H1 (cell line): Measurements from ENCODE around the gene ADCY2. TPM values are rescaled to one million over a fixed set of nuclear protein-coding genes. Genes with fewer than 3 reads are reported as not detected.
A peak's percentile ranks its signal among the peaks of the same experiment; 100 is the strongest.

Source experiments
- CTCF ChIA-PET: fragments of 300-600 bp; sonication (Branson Sonifier 250); formaldehyde crosslinking; loops from one replicate; lab custom pipeline; 2021; ENCODE audit not compliant: partially characterized antibody; lab: Charles Lee
- POLR2A ChIA-PET: fragments of 300-600 bp; sonication (Branson Sonifier 250); formaldehyde crosslinking; loops from one replicate; lab custom pipeline; 2021; ENCODE audit warnings: inconsistent platforms; ENCODE audit not compliant: partially characterized antibody; lab: Charles Lee
- DNase-seq, 2 experiments: peaks; one replicate each; pipeline versions ENCODE4 v3.0.0 to v3.0.0-alpha.2; 2010 to 2022; ENCODE audit warnings: low spot score in 2 of 2, low read depth in 1 of 2, mixed read lengths in 1 of 2
- FAIRE-seq: peaks from 2 replicates; lab custom pipeline; 2011; peaks lifted over from hg19 to GRCh38; lab: Jason Lieb, UNC
- H2AFZ ChIP-seq: 2 replicates; pipeline ENCODE4 v1.8.1; 2012; ENCODE audit warnings: low read length, inconsistent platforms
- H2AK5ac ChIP-seq: 2 replicates; pipeline ENCODE4 v1.6.1; 2013; ENCODE audit warnings: low read depth, low read length
- H2BK120ac ChIP-seq: replicated peaks from 2 replicates; pipeline ENCODE3; 2013; ENCODE audit warnings: low read depth, low read length, inconsistent platforms
- H2BK12ac ChIP-seq: 2 replicates; pipeline ENCODE4 v1.6.1; 2013; ENCODE audit warnings: low read depth, low read length
- H2BK15ac ChIP-seq: 2 replicates; pipeline ENCODE4 v1.6.1; 2013; ENCODE audit warnings: low read length
- H2BK20ac ChIP-seq: 2 replicates; pipeline ENCODE4 v1.6.1; 2013; ENCODE audit warnings: low read length
- H2BK5ac ChIP-seq: 2 replicates; pipeline ENCODE4 v1.6.1; 2013; ENCODE audit warnings: low read depth, low read length
- H3K14ac ChIP-seq: 2 replicates; pipeline ENCODE4 v1.6.1; 2013; ENCODE audit warnings: inconsistent platforms; ENCODE audit not compliant: insufficient read length
- H3K18ac ChIP-seq: 2 replicates; pipeline ENCODE4 v1.6.1; 2013; ENCODE audit warnings: low read length; ENCODE audit errors: extremely low read depth
- H3K23ac ChIP-seq: 2 replicates; pipeline ENCODE4 v1.6.1; 2013; ENCODE audit warnings: inconsistent platforms; ENCODE audit not compliant: insufficient read length
- H3K23me2 ChIP-seq: 2 replicates; pipeline ENCODE4 v1.6.1; 2013; ENCODE audit warnings: low read depth, low read length
- H3K27ac ChIP-seq: 2 replicates; pipeline ENCODE4 v1.6.1; 2011; ENCODE audit warnings: low read depth, low read length, inconsistent platforms
- H3K27me3 ChIP-seq, 4 experiments: replicated peaks in 1 of 4; 1 replicate in 1 of 4; 2 replicates in 3 of 4; pipeline versions ENCODE4 v1.6.1 to v1.8.1; 2011 to 2013; ENCODE audit warnings: low read length in 3 of 4, mild to moderate bottlenecking in 3 of 4, inconsistent platforms in 2 of 4, mixed read lengths in 2 of 4, moderate library complexity in 1 of 4; ENCODE audit not compliant: control insufficient read depth in 3 of 4, insufficient read depth in 3 of 4; ENCODE audit errors: extremely low read depth in 1 of 4
- H3K36me3 ChIP-seq, 4 experiments: 2 replicates each; pipeline versions ENCODE4 v1.6.1 to v1.8.1; 2011 to 2013; ENCODE audit warnings: mild to moderate bottlenecking in 4 of 4, low read length in 3 of 4, moderate library complexity in 2 of 4, control low read depth in 1 of 4, inconsistent platforms in 1 of 4; ENCODE audit not compliant: insufficient read depth in 4 of 4, control insufficient read depth in 2 of 4
- H3K4ac ChIP-seq: replicated peaks from 2 replicates; pipeline ENCODE3; 2013; ENCODE audit warnings: low read length, low read depth, mixed read lengths, inconsistent platforms; ENCODE audit not compliant: insufficient read length
- H3K4me1 ChIP-seq, 4 experiments: replicated peaks in 1 of 4; 1 replicate in 1 of 4; 2 replicates in 3 of 4; pipeline versions ENCODE4 v1.6.1 to v1.8.1; 2011 to 2013; ENCODE audit warnings: low read length in 3 of 4, inconsistent platforms in 2 of 4, mixed read lengths in 1 of 4; ENCODE audit not compliant: insufficient read depth in 4 of 4, control insufficient read depth in 3 of 4
- H3K4me2 ChIP-seq, 2 experiments: 2 replicates each; pipeline versions ENCODE4 v1.6.1 to v1.8.1; 2011 to 2013; ENCODE audit warnings: low read depth in 2 of 2, low read length in 2 of 2, control low read depth in 1 of 2, inconsistent platforms in 1 of 2, mild to moderate bottlenecking in 1 of 2; ENCODE audit not compliant: insufficient read depth in 1 of 2
- H3K4me3 ChIP-seq, 4 experiments: fragments of 200-600, 300-600 bp in 1 of 4; sonication (generic), shearing (Covaris generic), sonication (Bioruptor Twin) in 1 of 4; 2 replicates each; pipeline versions ENCODE4 v1.5.1 to v1.8.1; 2011 to 2016; ENCODE audit warnings: low read length in 4 of 4, low read depth in 3 of 4, control low read depth in 2 of 4, inconsistent platforms in 2 of 4, mild to moderate bottlenecking in 2 of 4, mixed read lengths in 1 of 4, moderate library complexity in 1 of 4; ENCODE audit not compliant: insufficient read depth in 2 of 4; ENCODE audit errors: extremely low read depth in 1 of 4
- H3K56ac ChIP-seq: replicated peaks from 2 replicates; pipeline ENCODE3; 2013; ENCODE audit warnings: low read depth, mild to moderate bottlenecking, mixed read lengths, low read length, inconsistent platforms; ENCODE audit not compliant: insufficient read length
- H3K79me1 ChIP-seq: 2 replicates; pipeline ENCODE4 v1.6.1; 2013; ENCODE audit warnings: low read depth, low read length, control low read depth
- H3K79me2 ChIP-seq, 2 experiments: 2 replicates each; pipeline versions ENCODE4 v1.6.1 to v1.8.1; 2012 to 2013; ENCODE audit warnings: low read length in 2 of 2, mild to moderate bottlenecking in 2 of 2, inconsistent platforms in 1 of 2; ENCODE audit not compliant: insufficient read depth in 2 of 2, control insufficient read depth in 1 of 2
- H3K9ac ChIP-seq, 4 experiments: replicated peaks in 1 of 4; 1 replicate in 1 of 4; 2 replicates in 3 of 4; pipeline versions ENCODE4 v1.6.1 to v1.8.1; 2011 to 2013; ENCODE audit warnings: low read depth in 3 of 4, low read length in 3 of 4, control low read depth in 2 of 4, mild to moderate bottlenecking in 2 of 4, moderate library complexity in 2 of 4, inconsistent platforms in 1 of 4; ENCODE audit errors: extremely low read depth in 1 of 4
- H3K9me3 ChIP-seq, 2 experiments: 2 replicates each; pipeline versions ENCODE4 v1.6.1 to v1.8.1; 2012 to 2013; ENCODE audit warnings: mild to moderate bottlenecking in 2 of 2, moderate library complexity in 2 of 2, control low read depth in 1 of 2, inconsistent platforms in 1 of 2, low read depth in 1 of 2, low read length in 1 of 2, mixed read lengths in 1 of 2; ENCODE audit not compliant: insufficient read depth in 2 of 2
- H4K20me1 ChIP-seq, 2 experiments: replicated peaks in 1 of 2; 2 replicates each; pipeline versions ENCODE3 to v1.8.1; 2011 to 2013; ENCODE audit warnings: inconsistent platforms in 2 of 2, low read length in 2 of 2, mild to moderate bottlenecking in 1 of 2; ENCODE audit not compliant: insufficient read depth in 2 of 2, control insufficient read depth in 1 of 2
- H4K5ac ChIP-seq: 2 replicates; pipeline ENCODE4 v1.6.1; 2013; ENCODE audit warnings: low read length, low read depth, mixed read lengths, inconsistent platforms; ENCODE audit not compliant: insufficient read length
- H4K8ac ChIP-seq: 2 replicates; pipeline ENCODE4 v1.8.0; 2013; ENCODE audit warnings: mild to moderate bottlenecking, moderate library complexity, low read length, inconsistent platforms; ENCODE audit not compliant: insufficient read depth; ENCODE audit errors: extremely low read depth
- H4K91ac ChIP-seq: replicated peaks from 2 replicates; pipeline ENCODE3; 2013; ENCODE audit warnings: low read length, mixed read lengths, inconsistent platforms; ENCODE audit not compliant: insufficient read length
- POLR2AphosphoS5 ChIP-seq: IDR thresholded peaks from 2 replicates; pipeline ENCODE4 v1.6.1; 2011; ENCODE audit warnings: low read depth, low read length
- TCF12 ChIP-seq: IDR thresholded peaks from 2 replicates; pipeline ENCODE4 v1.6.1; 2011; ENCODE audit warnings: low read depth, mild to moderate bottlenecking, low read length
- WGBS, 2 experiments: shearing (Covaris generic) in 1 of 2; methylation state at CpG; one replicate each; pipeline versions ENCODE4 v1.1.6 to v1.1.7; 2013 to 2015; ENCODE audit warnings: low lambda C conversion rate in 2 of 2, mixed read lengths in 2 of 2, inconsistent platforms in 1 of 2, low coverage in 1 of 2, missing lambda C conversion rate in 1 of 2; ENCODE audit not compliant: insufficient replicate concordance in 2 of 2, insufficient coverage in 1 of 2, insufficient read length in 1 of 2; ENCODE audit errors: extremely low coverage in 1 of 2, missing lambda C conversion rate in 1 of 2; 5-methylcytosine and 5-hydroxymethylcytosine counted together
- polyA plus RNA-seq, 7 experiments: library from polyadenylated mRNA; depleted of rRNA in 3 of 7; stranded (reverse) in 5 of 7; unstranded in 2 of 7; fragments of >200 nt in 5 of 7; fragments of 200-250 nt in 2 of 7; gene quantifications; 1 replicate in 5 of 7; 2 replicates in 1 of 7; 4 replicates in 1 of 7; pipeline versions ENCODE4 v1.2.1 to v1.2.3, GENCODE V29; 2011 to 2013; ENCODE audit warnings: missing spikeins in 2 of 7, mixed read lengths in 2 of 7
- total RNA-seq: library from RNA; stranded (reverse); fragmentation: NEBNext Ultra II Directional; extraction: Animal tissue kit (Norgen Biotek cat#: 25700); gene quantifications from 2 replicates; pipeline ENCODE4 v1.2.1, GENCODE V29; 2021

Gene ADCY2
- total and polyA plus RNA-seq, 2 of the 8 experiments (the other 6 are each of a cell fraction or from before 2014, with no cell fraction given) = 35.8 to 122 TPM

- no peak overlapping the region for H2BK120ac ChIP-seq
- FAIRE-seq (no peak), DNase-seq (no peak)
- H3K9ac ChIP-seq = 0 out of 7 replicates have a peak overlapping the region, but pooled peaks of 1 of the 4 experiments have one; percentile 19
- H4K91ac ChIP-seq = no peak overlapping the region
- H2BK5ac ChIP-seq = no peak overlapping the region
- peaks cover 9% of the 10 kb centered on the region; the same call in 1 of the 2 replicates for H3K79me1 ChIP-seq
- peaks cover 0 to 91% of the 10 kb centered on the region in 2 experiments; a peak in 2 of 4 replicates for H3K79me2 ChIP-seq
- H2BK20ac ChIP-seq = no peak overlapping the region
- 92% methylated on average over 5 of the region's 5 CpGs; no CpG with 5 or more reads in 1 of the 2 experiments for WGBS, 2 experiments
- H4K20me1 ChIP-seq = peaks cover 3 to 5% of the 10 kb centered on the region in 2 experiments
- no peak overlapping the region for H3K18ac ChIP-seq
- H3K23ac ChIP-seq = no peak overlapping the region
- H3K4me3 ChIP-seq = no peak overlapping the region
- H3K36me3 ChIP-seq = peaks cover 0 to 14% (median 6%) of the 10 kb centered on the region in 4 experiments; a peak in 7 of 8 replicates
- no peak overlapping the region for H3K14ac ChIP-seq
- TF ChIP-seq POLR2AphosphoS5 (peak; percentile 59; the same call in 1 of the 2 replicates), TCF12 (no peak)
- H3K56ac ChIP-seq = no peak overlapping the region
- no peak overlapping the region for H2BK15ac ChIP-seq
- POLR2A ChIA-PET = interaction anchor here (0.7 to 2.4 kb wide), 4 partner anchors 8 to 12 kb away, joined by 3 to 13 read pairs (median 4); no protein-coding TSS in a partner anchor
- 0 out of 4 replicates have a peak, but pooled peaks cover 0 to 2% of the 10 kb centered on the region in 2 experiments for H3K9me3 ChIP-seq
- H4K5ac ChIP-seq = no peak overlapping the region
- H4K8ac ChIP-seq = no peak overlapping the region
- H2AK5ac ChIP-seq = 0 out of 2 replicates have a peak overlapping the region, but pooled peaks have one; percentile 26
- no peaks in the 10 kb centered on the region for H3K27me3 ChIP-seq
- no peak overlapping the region for H2BK12ac ChIP-seq
- H3K27ac ChIP-seq = no peak overlapping the region
- H3K4me2 ChIP-seq = no peak overlapping the region
- CTCF ChIA-PET = interaction anchor here (1.0 to 1.2 kb wide), 3 partner anchors 81 to 335 kb away, joined by 3 to 4 read pairs (median 3); no protein-coding TSS in a partner anchor
- H3K23me2 ChIP-seq = no peaks in the 10 kb centered on the region
- no peak overlapping the region for H3K4ac ChIP-seq
- H2AFZ ChIP-seq = no peak overlapping the region
- H3K4me1 ChIP-seq = peaks cover 0 to 10% (median 6%) of the 10 kb centered on the region in 4 experiments; a peak in 6 of 7 replicates
Measured at GRCh38 chr5:7410936-7411511, 15.1 kb downstream of the ADCY2 start.
